PFSK-1 (cell line): ENCODE data around the gene SHFL.

Experiments used
- FOXP2 ChIP-seq: optimal IDR thresholded peaks from 2 replicates; pipeline ENCODE3; 2011; ENCODE audit warnings: borderline replicate concordance, control low read depth, inconsistent platforms; ENCODE audit not compliant: insufficient read depth; ENCODE audit errors: extremely low read length, extremely low read depth
- POLR2AphosphoS5 ChIP-seq: IDR thresholded peaks from 2 replicates; pipeline ENCODE4 v1.6.1; 2012; ENCODE audit warnings: low read depth, mild to moderate bottlenecking, control low read depth, low read length, moderate library complexity
- REST ChIP-seq, 2 experiments: IDR thresholded peaks; 2 replicates each; pipeline versions ENCODE4 v1.6.1 to v1.8.0; 2011 to 2012; ENCODE audit warnings: low read depth in 2 of 2, low read length in 2 of 2, control low read depth in 1 of 2, inconsistent platforms in 1 of 2, mild to moderate bottlenecking in 1 of 2, moderate library complexity in 1 of 2; ENCODE audit not compliant: insufficient read depth in 1 of 2
- SIN3A ChIP-seq: IDR thresholded peaks from 2 replicates; pipeline ENCODE4 v1.6.1; 2012; ENCODE audit warnings: mild to moderate bottlenecking, low read length, moderate library complexity, borderline replicate concordance; ENCODE audit not compliant: insufficient read depth
- TAF1 ChIP-seq: IDR thresholded peaks from 2 replicates; pipeline ENCODE4 v1.6.1; 2012; ENCODE audit warnings: low read length, control low read depth, borderline replicate concordance; ENCODE audit not compliant: insufficient read depth

The SHFL gene

GRCh38 chr19:10092648-10093294, 6.7 kb downstream of the SHFL start:
- TF ChIP-seq TAF1 (no peak), REST (IDR thresholded peaks at IDR 0.05; ENCODE audit: insufficient read depth in 1 of 2, low read depth in 2 of 2, low read length in 2 of 2) (no peak), FOXP2 (no peak), POLR2AphosphoS5 (no peak), SIN3A (no peak)

GRCh38 chr19:10093295-10094186, 7.4 kb downstream of the SHFL start:
- TF ChIP-seq TAF1 (no peak), REST (IDR thresholded peaks at IDR 0.05; ENCODE audit: insufficient read depth in 1 of 2, low read depth in 2 of 2, low read length in 2 of 2) (peak; percentile 75 to 91)

- TF ChIP-seq POLR2AphosphoS5 = no peak
- no peak for TF ChIP-seq FOXP2
- TF ChIP-seq REST (IDR thresholded peaks at IDR 0.05; ENCODE audit: insufficient read depth in 1 of 2, low read depth in 2 of 2, low read length in 2 of 2) = no peak
- no peak for TF ChIP-seq SIN3A
- no peak for TF ChIP-seq TAF1
Measured at GRCh38 chr19:10095622-10095947, 9.5 kb downstream of the SHFL start.

DNA sequence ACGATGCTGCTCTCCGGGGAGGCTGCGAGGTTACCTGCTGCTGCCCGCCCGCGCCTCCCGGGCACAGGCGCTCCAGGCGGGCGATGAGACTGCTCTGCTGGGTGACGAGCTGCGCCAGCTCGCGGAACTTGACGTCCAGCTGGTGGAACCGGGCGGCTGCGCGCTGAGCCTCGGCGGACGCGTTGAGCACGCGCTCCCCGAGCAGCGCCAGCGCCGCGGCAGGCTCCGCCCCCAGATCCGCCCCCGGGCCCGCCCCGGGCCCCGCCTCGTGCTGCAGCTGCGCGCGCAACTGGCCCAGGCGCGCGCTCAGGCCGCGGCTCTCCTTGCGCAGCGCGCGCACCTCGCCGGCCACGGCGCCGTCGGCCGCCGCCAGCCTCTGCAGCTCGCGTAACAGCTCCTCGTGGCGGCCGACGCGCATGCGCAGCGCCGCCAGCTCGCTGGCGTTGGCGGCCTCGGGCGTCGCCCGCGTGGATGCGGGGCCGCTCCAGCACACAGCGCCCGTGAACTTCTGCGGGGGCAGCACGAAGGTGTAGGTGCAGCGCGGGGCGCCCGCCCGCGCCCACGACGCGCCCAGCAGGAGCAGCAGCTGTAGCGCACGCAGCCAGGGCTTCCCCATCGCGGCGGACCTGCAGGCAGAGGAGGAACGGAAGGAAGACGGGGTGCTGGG, 10.0 kb downstream of the SHFL start:
- TF ChIP-seq FOXP2 (no peak), SIN3A (no peak), POLR2AphosphoS5 (peak; percentile 53; the same call in 1 of the 2 replicates)

- TF ChIP-seq POLR2AphosphoS5 (no peak), SIN3A (no peak), TAF1 (no peak), FOXP2 (no peak), REST (IDR thresholded peaks at IDR 0.05; ENCODE audit: insufficient read depth in 1 of 2, low read depth in 2 of 2, low read length in 2 of 2) (no peak)
Measured at GRCh38 chr19:10096615-10096963, 10.5 kb downstream of the SHFL start.
